ENCODE measurements around the gene ANKRD13C.

Gene ANKRD13C

DNA sequence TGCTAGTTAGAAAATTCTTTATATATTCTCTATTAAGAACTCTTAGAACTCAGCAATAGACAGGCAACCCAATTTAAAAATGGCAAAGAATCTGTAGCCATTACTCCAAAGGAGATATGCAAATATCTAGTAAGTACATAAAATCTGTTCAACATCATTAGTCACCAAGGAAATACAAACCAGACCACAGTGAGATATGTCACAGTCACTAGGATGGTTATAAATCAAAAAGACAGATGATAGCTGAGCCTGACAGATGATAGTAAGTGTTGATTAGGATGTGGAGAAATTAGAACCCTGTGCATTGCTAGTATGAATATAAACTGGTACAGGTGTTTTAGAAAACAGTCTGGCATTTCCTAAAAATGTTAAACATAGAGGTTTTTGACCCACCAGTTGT is 106.8 kb downstream of the ANKRD13C start:
- in situ Hi-C loops (cut with HindIII; ENCODE audit: low pct_ligation_motif_present, low sequenced_read_pairs), result loop anchor here (25.0 kb wide), 1 partner anchor 815 kb away; no protein-coding TSS in a partner anchor
- TF ChIP-seq, protein P1, sequence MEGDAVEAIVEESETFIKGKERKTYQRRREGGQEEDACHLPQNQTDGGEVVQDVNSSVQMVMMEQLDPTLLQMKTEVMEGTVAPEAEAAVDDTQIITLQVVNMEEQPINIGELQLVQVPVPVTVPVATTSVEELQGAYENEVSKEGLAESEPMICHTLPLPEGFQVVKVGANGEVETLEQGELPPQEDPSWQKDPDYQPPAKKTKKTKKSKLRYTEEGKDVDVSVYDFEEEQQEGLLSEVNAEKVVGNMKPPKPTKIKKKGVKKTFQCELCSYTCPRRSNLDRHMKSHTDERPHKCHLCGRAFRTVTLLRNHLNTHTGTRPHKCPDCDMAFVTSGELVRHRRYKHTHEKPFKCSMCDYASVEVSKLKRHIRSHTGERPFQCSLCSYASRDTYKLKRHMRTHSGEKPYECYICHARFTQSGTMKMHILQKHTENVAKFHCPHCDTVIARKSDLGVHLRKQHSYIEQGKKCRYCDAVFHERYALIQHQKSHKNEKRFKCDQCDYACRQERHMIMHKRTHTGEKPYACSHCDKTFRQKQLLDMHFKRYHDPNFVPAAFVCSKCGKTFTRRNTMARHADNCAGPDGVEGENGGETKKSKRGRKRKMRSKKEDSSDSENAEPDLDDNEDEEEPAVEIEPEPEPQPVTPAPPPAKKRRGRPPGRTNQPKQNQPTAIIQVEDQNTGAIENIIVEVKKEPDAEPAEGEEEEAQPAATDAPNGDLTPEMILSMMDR (IDR thresholded peaks at IDR 0.05; ENCODE audit: low read depth, low read length, missing control alignments), result no peak
- no peak for DNase-seq
- Histone ChIP-seq H3K27me3 (replicated peaks) (no peaks in the 10 kb centered on the region), H3K27ac (no peak overlapping the region), H3K36me3 (replicated peaks) (peaks cover 79% of the 10 kb centered on the region), H3K4me3 (ENCODE audit: low read depth, low read length) (no peak overlapping the region)

DNA sequence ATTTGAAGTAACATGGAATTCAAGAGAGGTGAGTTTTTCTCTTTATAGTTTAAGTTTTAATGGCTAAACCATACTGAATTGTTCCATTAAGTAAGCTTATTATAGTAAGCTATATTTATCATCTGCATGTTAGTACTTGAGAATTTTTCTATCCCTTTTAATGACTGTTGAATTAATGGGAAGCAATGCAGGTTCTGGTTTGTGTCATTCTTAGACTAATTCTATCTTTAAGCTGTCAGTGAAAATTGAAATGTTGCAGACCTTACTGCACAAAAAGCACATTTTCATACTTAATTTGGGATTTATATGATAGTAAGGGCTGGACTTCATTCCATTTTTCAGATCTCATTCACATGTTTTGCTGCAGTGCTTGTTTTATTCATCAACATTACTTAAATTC is 107.4 kb downstream of the ANKRD13C start:
- DNase-seq, result no peak
- TF ChIP-seq, protein P1 (IDR thresholded peaks at IDR 0.05; ENCODE audit: low read depth, low read length, missing control alignments), result no peak
- no peak overlapping the region for H3K27ac ChIP-seq
- H3K36me3 ChIP-seq (replicated peaks), result peaks cover 80% of the 10 kb centered on the region
- in situ Hi-C loops (cut with HindIII; ENCODE audit: low pct_ligation_motif_present, low sequenced_read_pairs), result loop anchor here (25.0 kb wide), 1 partner anchor 815 kb away; no protein-coding TSS in a partner anchor
- no peak overlapping the region for H3K4me3 ChIP-seq (ENCODE audit: low read depth, low read length)
- no peaks in the 10 kb centered on the region for H3K27me3 ChIP-seq (replicated peaks)

DNA sequence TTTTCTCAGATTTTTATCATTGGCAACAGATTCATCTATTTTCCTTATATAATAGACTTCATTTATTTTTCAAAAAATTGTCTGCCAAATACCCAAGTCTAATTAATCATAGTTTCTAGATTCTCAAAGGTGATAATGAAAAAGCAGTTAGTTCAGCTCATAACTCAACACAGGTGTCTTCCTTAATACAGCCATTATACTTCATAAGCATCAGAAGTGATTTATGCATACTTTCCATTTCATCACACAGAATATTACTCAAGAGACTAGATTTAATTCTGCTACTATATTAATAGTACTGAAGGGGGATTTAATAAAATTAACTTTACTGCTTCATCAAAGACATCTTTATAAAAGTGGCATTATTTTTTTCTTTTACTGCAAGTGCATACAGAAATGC is 114.6 kb downstream of the ANKRD13C start:
- no peak for DNase-seq
- H3K27me3 ChIP-seq (replicated peaks), result no peaks in the 10 kb centered on the region
- TF ChIP-seq, protein P1 (IDR thresholded peaks at IDR 0.05; ENCODE audit: low read depth, low read length, missing control alignments), result no peak
- in situ Hi-C loops (cut with HindIII; ENCODE audit: low pct_ligation_motif_present, low sequenced_read_pairs), result loop anchor here (25.0 kb wide), 1 partner anchor 822 kb away; no protein-coding TSS in a partner anchor
- peaks cover 84% of the 10 kb centered on the region for H3K36me3 ChIP-seq (replicated peaks)
- no peak overlapping the region for H3K4me3 ChIP-seq (ENCODE audit: low read depth, low read length)
- no peak overlapping the region for H3K27ac ChIP-seq

DNA sequence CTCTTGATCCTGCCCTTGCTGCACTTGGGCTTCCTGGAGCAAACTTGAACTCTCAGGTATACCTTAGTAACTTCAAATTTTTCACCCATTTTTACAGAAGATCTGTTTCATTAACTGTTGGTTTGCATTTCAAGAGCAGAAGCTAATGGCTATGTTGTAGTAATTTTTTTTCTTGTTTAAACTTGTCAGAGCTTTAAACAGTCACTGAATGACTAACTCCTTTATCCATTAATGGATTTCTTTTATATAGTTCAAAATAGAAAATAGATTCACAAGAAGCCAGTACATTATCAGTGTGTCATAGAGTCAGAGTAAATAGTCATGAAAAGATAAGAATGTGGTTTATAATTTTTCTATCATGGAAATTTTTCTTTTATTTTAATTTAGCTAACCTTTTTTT is 119.8 kb downstream of the ANKRD13C start:
- H3K27ac ChIP-seq, result no peak overlapping the region
- H3K4me3 ChIP-seq (ENCODE audit: low read depth, low read length), result no peak overlapping the region
- H3K36me3 ChIP-seq (replicated peaks), result peaks cover 63% of the 10 kb centered on the region
- no peaks in the 10 kb centered on the region for H3K27me3 ChIP-seq (replicated peaks)
- no peak for DNase-seq
- in situ Hi-C loops (cut with HindIII; ENCODE audit: low pct_ligation_motif_present, low sequenced_read_pairs), result loop anchor here (25.0 kb wide), 1 partner anchor 828 kb away; no protein-coding TSS in a partner anchor
- TF ChIP-seq, protein P1 (IDR thresholded peaks at IDR 0.05; ENCODE audit: low read depth, low read length, missing control alignments), result no peak

DNA sequence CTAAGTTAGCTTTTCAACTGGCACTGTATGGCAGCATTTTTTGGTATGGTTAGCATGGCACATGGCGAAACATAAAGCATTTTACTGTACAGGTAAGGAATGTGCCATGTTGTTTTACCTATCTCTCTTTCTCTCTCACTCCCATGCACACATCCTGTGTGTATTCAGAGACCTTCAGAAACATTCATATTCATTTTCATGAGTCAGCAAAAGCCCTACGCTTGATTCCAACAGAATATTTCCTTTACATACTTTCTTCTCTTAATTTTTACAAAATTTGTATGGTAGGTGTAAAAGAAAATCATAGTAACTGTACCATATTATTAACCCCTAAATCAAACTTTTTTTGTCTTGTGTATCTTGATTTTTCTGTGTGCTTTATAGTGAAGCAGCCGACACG is 123.0 kb downstream of the ANKRD13C start:
- DNase-seq, result no peak
- in situ Hi-C loops (cut with HindIII; ENCODE audit: low pct_ligation_motif_present, low sequenced_read_pairs), result loop anchor here (25.0 kb wide), 1 partner anchor 831 kb away; no protein-coding TSS in a partner anchor
- H3K27me3 ChIP-seq (replicated peaks), result no peaks in the 10 kb centered on the region
- no peak overlapping the region for H3K4me3 ChIP-seq (ENCODE audit: low read depth, low read length)
- TF ChIP-seq, protein P1 (IDR thresholded peaks at IDR 0.05; ENCODE audit: low read depth, low read length, missing control alignments), result no peak
- H3K27ac ChIP-seq, result no peak overlapping the region
- peaks cover 40% of the 10 kb centered on the region for H3K36me3 ChIP-seq (replicated peaks)

DNA sequence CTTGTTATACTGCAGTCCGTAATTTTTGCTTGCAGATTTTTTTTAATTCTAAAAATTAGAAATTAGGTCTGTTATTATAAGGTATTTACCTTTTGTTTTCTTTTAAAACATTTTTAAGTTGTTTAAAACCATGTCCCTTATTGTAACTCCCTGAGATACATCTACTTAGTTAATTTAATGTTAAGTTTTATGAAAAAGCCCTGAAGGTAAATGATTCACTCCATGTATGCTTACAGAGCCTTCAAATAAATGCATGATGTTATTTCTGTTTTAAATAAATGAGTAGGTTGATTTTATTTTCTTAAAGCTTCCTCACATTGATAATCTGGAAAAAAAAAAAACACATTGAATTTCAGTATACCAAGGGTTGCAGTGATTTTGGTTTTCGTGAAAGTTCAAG is 125.9 kb downstream of the ANKRD13C start:
- Histone ChIP-seq H3K4me3 (ENCODE audit: low read depth, low read length) (no peak overlapping the region), H3K27ac (no peak overlapping the region), H3K27me3 (replicated peaks) (no peaks in the 10 kb centered on the region), H3K36me3 (replicated peaks) (peaks cover 40% of the 10 kb centered on the region)
- in situ Hi-C loops (cut with HindIII; ENCODE audit: low pct_ligation_motif_present, low sequenced_read_pairs), result loop anchor here (25.0 kb wide), 1 partner anchor 834 kb away; no protein-coding TSS in a partner anchor
- DNase-seq, result no peak
- TF ChIP-seq, protein P1 (IDR thresholded peaks at IDR 0.05; ENCODE audit: low read depth, low read length, missing control alignments), result no peak

Data from brain microvascular endothelial cell (primary cell).